ENCODE results near the gene THSD7A. TPM values are rescaled to one million over a fixed set of nuclear protein-coding genes. Genes with fewer than 3 reads are reported as not detected.

THSD7A gene
- total RNA-seq, 1 donor from 2014 or later, result 15.0 TPM

GRCh38 chr7:11707606-11708193, 124.3 kb downstream of the THSD7A start:
- no peak for DNase-seq (ENCODE audit: low spot score)

- DNase-seq (ENCODE audit: low spot score), result peak; percentile 54
Measured at GRCh38 chr7:11706666-11707605, 125.1 kb downstream of the THSD7A start.

- no peak for DNase-seq (ENCODE audit: low spot score)
Measured at GRCh38 chr7:11703829-11704228, 128.2 kb downstream of the THSD7A start.

- peak; percentile 11 for DNase-seq (ENCODE audit: low spot score)
Measured at GRCh38 chr7:11702938-11703337, 129.1 kb downstream of the THSD7A start.

GRCh38 chr7:11701829-11702560, 130.0 kb downstream of the THSD7A start:
- no peak for DNase-seq (ENCODE audit: low spot score)

GRCh38 chr7:11699666-11700065, 132.3 kb downstream of the THSD7A start:
- DNase-seq (ENCODE audit: low spot score), result no peak

GRCh38 chr7:11698384-11698871, 133.6 kb downstream of the THSD7A start:
- DNase-seq (ENCODE audit: low spot score), result no peak

- DNase-seq (ENCODE audit: low spot score), result no peak
Measured at GRCh38 chr7:11690395-11690794, 141.6 kb downstream of the THSD7A start.

GRCh38 chr7:11689096-11689495, 142.9 kb downstream of the THSD7A start:
- no peak for DNase-seq (ENCODE audit: low spot score)

- DNase-seq (ENCODE audit: low spot score), result no peak
Measured at GRCh38 chr7:11681461-11681860, 150.5 kb downstream of the THSD7A start.

- DNase-seq (ENCODE audit: low spot score), result no peak
Measured at GRCh38 chr7:11675163-11675562, 156.8 kb downstream of the THSD7A start.

- DNase-seq (ENCODE audit: low spot score), result no peak
Measured at GRCh38 chr7:11668727-11669126, 163.3 kb downstream of the THSD7A start.

- no peak for DNase-seq (ENCODE audit: low spot score)
Measured at GRCh38 chr7:11667810-11668185, 164.2 kb downstream of the THSD7A start.

GRCh38 chr7:11667071-11667809, 164.8 kb downstream of the THSD7A start:
- DNase-seq (ENCODE audit: low spot score), result no peak

GRCh38 chr7:11665357-11665756, 166.6 kb downstream of the THSD7A start:
- no peak for DNase-seq (ENCODE audit: low spot score)

GRCh38 chr7:11655642-11656041, 176.4 kb downstream of the THSD7A start:
- no peak for DNase-seq (ENCODE audit: low spot score)

- DNase-seq (ENCODE audit: low spot score), result no peak
Measured at GRCh38 chr7:11655163-11655562, 176.8 kb downstream of the THSD7A start.

- no peak for DNase-seq (ENCODE audit: low spot score)
Measured at GRCh38 chr7:11650500-11650899, 181.5 kb downstream of the THSD7A start.

GRCh38 chr7:11650030-11650429, 182.0 kb downstream of the THSD7A start:
- DNase-seq (ENCODE audit: low spot score), result no peak

- DNase-seq (ENCODE audit: low spot score), result no peak
Measured at GRCh38 chr7:11648980-11649379, 183.0 kb downstream of the THSD7A start.

- no peak for DNase-seq (ENCODE audit: low spot score)
Measured at GRCh38 chr7:11648101-11648500, 183.9 kb downstream of the THSD7A start.

GRCh38 chr7:11642841-11643240, 189.2 kb downstream of the THSD7A start:
- DNase-seq (ENCODE audit: low spot score), result no peak
